ENCODE data around the gene RBP3. TPM values are rescaled to one million over a fixed set of nuclear protein-coding genes. Genes with fewer than 3 reads are reported as not detected.

The RBP3 gene
- total RNA-seq, result not detected in 2 replicates

GRCh38 chr10:47348138-47348651 is at the start of gene RBP3:
Gene RBP3, plus strand, starts transcription at chr10:47348363. Its CDS starts 122 bp downstream, at chr10:47348485.

GRCh38 chr10:47299611-47300428 is 48.3 kb upstream of the RBP3 start, which contains the start of gene GDF10:
Gene GDF10, plus strand, starts transcription at chr10:47300197. Its CDS starts 455 bp downstream, at chr10:47300652.

GRCh38 chr10:47322300-47323061 is 25.7 kb upstream of the RBP3 start, which contains the start of gene GDF2:
Gene GDF2, plus strand, starts transcription at chr10:47322454. Its CDS starts 215 bp downstream, at chr10:47322669.

GRCh38 chr10:47384148-47384921 is 36.2 kb downstream of the RBP3 start, which contains the start of gene ZNF488:
Gene ZNF488, minus strand, starts transcription at chr10:47384293. Its CDS starts 15,464 bp downstream, at chr10:47368829.

Other genes with a start within 250 kb of the RBP3 start
- not detected in 2 replicates for gene GDF10, start 48.2 kb upstream of the RBP3 start, total RNA-seq
- gene GDF2, start 25.9 kb upstream of the RBP3 start, total RNA-seq, result not detected in 2 replicates
- gene ZNF488, start 35.9 kb downstream of the RBP3 start, total RNA-seq, result under 0.01 TPM in 2 replicates
- 0.97 and 1.1 TPM in 2 replicates for gene ANXA8, start 135.8 kb downstream of the RBP3 start, total RNA-seq
- gene FAM25G, start 143.3 kb downstream of the RBP3 start, total RNA-seq, result not detected in 2 replicates
- 2.3 and 4.1 TPM in 2 replicates for gene AGAP9, start 175.3 kb downstream of the RBP3 start, total RNA-seq